GM21786 (cell line): ENCODE results near the gene PPP1R3E.

Source experiments
- ATAC-seq: cut with Tn5 transposase; IDR thresholded peaks from one replicate; pipeline ENCODE4 v1.9.1; 2021; ENCODE audit not compliant: unreplicated experiment

PPP1R3E gene

GRCh38 chr14:23249824-23250223 lies 52.8 kb downstream of the PPP1R3E start:
- ATAC-seq, result no peak

GRCh38 chr14:23248601-23249000 lies 54.1 kb downstream of the PPP1R3E start:
- ATAC-seq, result no peak
